Activated T-helper 1 cell treated with anti-CD3 and anti-CD28 coated beads, Interleukin-12 subunit alpha, Interleukin-12 subunit beta, Interleukin-2, Interleukin-4 antibody, amounts not matched to agents 30 ng/mL and 10 ng/mL and 1 ng/mL, durations not matched to agents 14 hours and 24 hours and 36 hours (primary cell): ENCODE results near the gene CAMSAP3. TPM values are rescaled to one million over a fixed set of nuclear protein-coding genes. Genes with fewer than 3 reads are reported as not detected.
"Not testable (repeated sequence)": the region's sequence is repeated elsewhere in the genome, so short reads cannot be mapped to it uniquely, and the experiment has no call there.

Experiments
- DNase-seq: peaks from one replicate; pipeline ENCODE4 v3.0.0; 2021; ENCODE audit warnings: low spot score
- H3K27ac Mint-ChIP-seq: one replicate; pipeline ENCODE4 v1.8.0; 2021; ENCODE audit warnings: mild to moderate bottlenecking, mixed read lengths
- H3K27me3 Mint-ChIP-seq: one replicate; pipeline ENCODE4 v1.8.0; 2022; ENCODE audit warnings: mild to moderate bottlenecking, moderate library complexity, mixed read lengths; ENCODE audit not compliant: insufficient read depth
- H3K36me3 Mint-ChIP-seq: one replicate; pipeline ENCODE4 v1.8.0; 2021; ENCODE audit warnings: low read depth, mixed read lengths
- H3K4me1 Mint-ChIP-seq: one replicate; pipeline ENCODE4 v1.8.0; 2021; ENCODE audit warnings: low read depth, mixed read lengths
- H3K4me3 Mint-ChIP-seq: one replicate; pipeline ENCODE4 v1.8.0; 2021; ENCODE audit warnings: mild to moderate bottlenecking, moderate library complexity, mixed read lengths
- H3K9me3 Mint-ChIP-seq: one replicate; pipeline ENCODE4 v1.8.0; 2021; ENCODE audit warnings: mixed read lengths
- intact Hi-C: fragments of 100-400 bp; cut with micrococcal nuclease; formaldehyde crosslinking; loops from one replicate; pipeline ENCODE4 v1.15.1; 2024
- total RNA-seq: library from RNA; stranded (reverse); gene quantifications from 2 replicates; pipeline ENCODE4 v1.2.3, GENCODE V29; 2022

The CAMSAP3 gene
- total RNA-seq, 1 donor from 2014 or later: 0.67 TPM

GRCh38 chr19:7643629-7644549 lies 48.2 kb downstream of the CAMSAP3 start:
- H3K27ac Mint-ChIP-seq, DNase-seq: not testable (repeated sequence)
- peaks cover 16% of the 10 kb centered on the region for H3K4me1 Mint-ChIP-seq

GRCh38 chr19:7644550-7644877 lies 48.9 kb downstream of the CAMSAP3 start:
- Mint-ChIP-seq H3K27me3 (no peaks in the 10 kb centered on the region), H3K4me3 (no peak overlapping the region), H3K4me1 (peaks cover 10% of the 10 kb centered on the region), H3K9me3 (no peaks in the 10 kb centered on the region), H3K27ac (no peak overlapping the region), H3K36me3 (peaks cover 13% of the 10 kb centered on the region)
- intact Hi-C loops: no loop called here
- DNase-seq: no peak

More at GRCh38 chr19:7643629-7644549, 48.2 kb downstream of the CAMSAP3 start:
- intact Hi-C loops, H3K4me3 Mint-ChIP-seq, H3K27me3 Mint-ChIP-seq, H3K9me3 Mint-ChIP-seq: not testable (repeated sequence)
- peaks cover 13% of the 10 kb centered on the region for H3K36me3 Mint-ChIP-seq

GRCh38 chr19:7645163-7645562 lies 49.5 kb downstream of the CAMSAP3 start:
- DNase-seq: no peak
- intact Hi-C loops: no loop called here
- H3K27me3 Mint-ChIP-seq: peaks cover 2% of the 10 kb centered on the region
- no peak overlapping the region for H3K4me3 Mint-ChIP-seq
- H3K4me1 Mint-ChIP-seq: peaks cover 4% of the 10 kb centered on the region
- H3K36me3 Mint-ChIP-seq: peaks cover 6% of the 10 kb centered on the region
- no peak overlapping the region for H3K27ac Mint-ChIP-seq
- H3K9me3 Mint-ChIP-seq: no peaks in the 10 kb centered on the region

- intact Hi-C loops: no loop called here
- H3K36me3 Mint-ChIP-seq: peaks cover 5% of the 10 kb centered on the region
Observed at GRCh38 chr19:7645656-7646425, 50.2 kb downstream of the CAMSAP3 start.

GRCh38 chr19:7646426-7646700 lies 50.7 kb downstream of the CAMSAP3 start:
- H3K27ac Mint-ChIP-seq: no peak overlapping the region
- no peak overlapping the region for H3K4me3 Mint-ChIP-seq
- H3K27me3 Mint-ChIP-seq: peaks cover 2% of the 10 kb centered on the region
- peaks cover 5% of the 10 kb centered on the region for H3K36me3 Mint-ChIP-seq
- no peak for DNase-seq
- intact Hi-C loops: no loop called here
- H3K4me1 Mint-ChIP-seq: no peaks in the 10 kb centered on the region
- H3K9me3 Mint-ChIP-seq: no peaks in the 10 kb centered on the region

More at GRCh38 chr19:7645656-7646425, 50.2 kb downstream of the CAMSAP3 start:
- H3K9me3 Mint-ChIP-seq: no peaks in the 10 kb centered on the region
- no peak overlapping the region for H3K4me3 Mint-ChIP-seq
- DNase-seq: no peak
- H3K27ac Mint-ChIP-seq: peak overlapping the region; percentile 18
- H3K27me3 Mint-ChIP-seq: peaks cover 2% of the 10 kb centered on the region
- H3K4me1 Mint-ChIP-seq: no peaks in the 10 kb centered on the region

- intact Hi-C loops: no loop called here
Observed at GRCh38 chr19:7647156-7647555, 51.5 kb downstream of the CAMSAP3 start.

GRCh38 chr19:7648265-7649014 lies 52.8 kb downstream of the CAMSAP3 start:
- intact Hi-C loops: no loop called here
- peaks cover 5% of the 10 kb centered on the region for H3K36me3 Mint-ChIP-seq
- no peak for DNase-seq
- peaks cover 6% of the 10 kb centered on the region for H3K4me1 Mint-ChIP-seq
- no peak overlapping the region for H3K4me3 Mint-ChIP-seq
- H3K9me3 Mint-ChIP-seq: no peaks in the 10 kb centered on the region
- peaks cover 7% of the 10 kb centered on the region for H3K27me3 Mint-ChIP-seq
- no peak overlapping the region for H3K27ac Mint-ChIP-seq

More at GRCh38 chr19:7647156-7647555, 51.5 kb downstream of the CAMSAP3 start:
- no peak for DNase-seq
- Mint-ChIP-seq H3K36me3 (peaks cover 5% of the 10 kb centered on the region), H3K27ac (no peak overlapping the region), H3K4me3 (no peak overlapping the region), H3K4me1 (peaks cover 2% of the 10 kb centered on the region), H3K27me3 (peaks cover 5% of the 10 kb centered on the region), H3K9me3 (no peaks in the 10 kb centered on the region)

- peaks cover 5% of the 10 kb centered on the region for H3K36me3 Mint-ChIP-seq
- H3K4me1 Mint-ChIP-seq: peaks cover 6% of the 10 kb centered on the region
- DNase-seq: no peak
- H3K4me3 Mint-ChIP-seq: no peak overlapping the region
- no peak overlapping the region for H3K27ac Mint-ChIP-seq
- no peaks in the 10 kb centered on the region for H3K9me3 Mint-ChIP-seq
- intact Hi-C loops: no loop called here
- peaks cover 7% of the 10 kb centered on the region for H3K27me3 Mint-ChIP-seq
Observed at GRCh38 chr19:7650148-7650547, 54.5 kb downstream of the CAMSAP3 start.

GRCh38 chr19:7652061-7652641 lies 56.5 kb downstream of the CAMSAP3 start:
- Mint-ChIP-seq H3K27me3 (peaks cover 7% of the 10 kb centered on the region), H3K9me3 (no peaks in the 10 kb centered on the region), H3K4me3 (peak overlapping the region; percentile 70), H3K4me1 (peaks cover 13% of the 10 kb centered on the region), H3K27ac (peak overlapping the region; percentile 52), H3K36me3 (no peaks in the 10 kb centered on the region)
- DNase-seq: peak; percentile 81
- intact Hi-C loops: loop anchor here (1.0 to 2.0 kb wide), 5 partner anchors 15 to 550 kb away; partner anchors contain the start of genes PET100, STXBP2, TRAPPC5 and XAB2

- H3K27ac Mint-ChIP-seq: no peak overlapping the region
- H3K4me1 Mint-ChIP-seq: peaks cover 26% of the 10 kb centered on the region
- H3K4me3 Mint-ChIP-seq: no peak overlapping the region
- intact Hi-C loops: no loop called here
- no peaks in the 10 kb centered on the region for H3K9me3 Mint-ChIP-seq
- DNase-seq: no peak
- peaks cover 8% of the 10 kb centered on the region for H3K27me3 Mint-ChIP-seq
- no peaks in the 10 kb centered on the region for H3K36me3 Mint-ChIP-seq
Observed at GRCh38 chr19:7654401-7654800, 58.7 kb downstream of the CAMSAP3 start.

- intact Hi-C loops: no loop called here
- H3K4me1 Mint-ChIP-seq: peaks cover 26% of the 10 kb centered on the region
- H3K4me3 Mint-ChIP-seq: no peak overlapping the region
- no peaks in the 10 kb centered on the region for H3K9me3 Mint-ChIP-seq
- peak overlapping the region; percentile 44 for H3K27ac Mint-ChIP-seq
- DNase-seq: no peak
- H3K27me3 Mint-ChIP-seq: peaks cover 6% of the 10 kb centered on the region
- no peaks in the 10 kb centered on the region for H3K36me3 Mint-ChIP-seq
Observed at GRCh38 chr19:7655581-7655980, 59.9 kb downstream of the CAMSAP3 start.

GRCh38 chr19:7657131-7657751 lies 61.6 kb downstream of the CAMSAP3 start:
- DNase-seq: no peak
- Mint-ChIP-seq H3K36me3 (no peaks in the 10 kb centered on the region), H3K27ac (peak overlapping the region; percentile 68), H3K4me3 (no peak overlapping the region), H3K9me3 (no peaks in the 10 kb centered on the region), H3K27me3 (peaks cover 2% of the 10 kb centered on the region), H3K4me1 (peaks cover 23% of the 10 kb centered on the region)
- intact Hi-C loops: no loop called here
